HepG2 (cell line): Measurements from ENCODE around the gene EEF1AKMT3. TPM values are rescaled to one million over a fixed set of nuclear protein-coding genes. Genes with fewer than 3 reads are reported as not detected.

Experiments
- MAF1 ChIP-seq: sonication (generic); formaldehyde crosslinking; IDR thresholded peaks from 2 replicates; pipeline ENCODE4 v1.5.0; 2020; ENCODE audit warnings: missing genetic modification reagents, borderline replicate concordance
- PAX8 ChIP-seq: sonication (generic); formaldehyde crosslinking; IDR thresholded peaks from 2 replicates; pipeline ENCODE4 v1.8.0; 2022; ENCODE audit warnings: mild to moderate bottlenecking, missing genetic modification reagents, borderline replicate concordance
- PAXIP1 ChIP-seq: sonication (generic); formaldehyde crosslinking; conservative IDR thresholded peaks from 2 replicates; pipeline ENCODE4 v1.4.0; 2020; ENCODE audit warnings: mild to moderate bottlenecking, missing genetic modification reagents, moderate library complexity
- POGK ChIP-seq: sonication (generic); formaldehyde crosslinking; conservative IDR thresholded peaks from 2 replicates; pipeline ENCODE4 v1.8.0; 2022; ENCODE audit warnings: mild to moderate bottlenecking, moderate library complexity, missing genetic modification reagents
- REL ChIP-seq: sonication (generic); formaldehyde crosslinking; conservative IDR thresholded peaks from 2 replicates; pipeline ENCODE4 v1.8.0; 2022; ENCODE audit warnings: mild to moderate bottlenecking, missing genetic modification reagents, moderate library complexity
- SP4 ChIP-seq: sonication (generic); formaldehyde crosslinking; IDR thresholded peaks from 2 replicates; pipeline ENCODE4 v1.8.1; 2023; ENCODE audit warnings: mild to moderate bottlenecking, missing genetic modification reagents
- TAF15 ChIP-seq: fragments of 200-400 bp; formaldehyde crosslinking; IDR thresholded peaks from one replicate; pipeline ENCODE4 v1.6.1; 2018; ENCODE audit warnings: mild to moderate bottlenecking, low read depth, low read length; ENCODE audit not compliant: poor library complexity, severe bottlenecking
- WIZ ChIP-seq: sonication (generic); formaldehyde crosslinking; IDR thresholded peaks from 2 replicates; pipeline ENCODE4 v1.5.1; 2020; ENCODE audit warnings: mild to moderate bottlenecking, missing genetic modification reagents
- ZBTB3 ChIP-seq: sonication (generic); formaldehyde crosslinking; IDR thresholded peaks from 2 replicates; pipeline ENCODE4 v1.4.0; 2020; ENCODE audit warnings: low read depth, mild to moderate bottlenecking, moderate library complexity, missing genetic modification reagents, borderline replicate concordance
- ZKSCAN5 ChIP-seq: sonication (generic); formaldehyde crosslinking; IDR thresholded peaks from 2 replicates; pipeline ENCODE4 v1.5.1; 2020; ENCODE audit warnings: mild to moderate bottlenecking, missing genetic modification reagents
- ZNF230 ChIP-seq: sonication (generic); formaldehyde crosslinking; IDR thresholded peaks from 2 replicates; pipeline ENCODE4 v1.4.0; 2020; ENCODE audit warnings: mild to moderate bottlenecking, missing genetic modification reagents
- ZNF367 ChIP-seq: sonication (generic); formaldehyde crosslinking; IDR thresholded peaks from 2 replicates; pipeline ENCODE4 v1.4.0; 2020; ENCODE audit warnings: missing genetic modification reagents, borderline replicate concordance
- ZNF616 ChIP-seq: sonication (generic); formaldehyde crosslinking; IDR thresholded peaks from 2 replicates; pipeline ENCODE4 v1.5.0; 2020; ENCODE audit warnings: low read depth, mild to moderate bottlenecking, missing genetic modification reagents
- ZNF644 ChIP-seq: IDR thresholded peaks from 2 replicates; pipeline ENCODE4 v1.6.1; 2016; ENCODE audit warnings: low read depth
- ZNF768 ChIP-seq: sonication (generic); formaldehyde crosslinking; IDR thresholded peaks from 2 replicates; pipeline ENCODE4 v1.4.0; 2020; ENCODE audit warnings: missing genetic modification reagents
- ZNF891 ChIP-seq: sonication (generic); formaldehyde crosslinking; IDR thresholded peaks from 2 replicates; pipeline ENCODE4 v1.5.0; 2020; ENCODE audit warnings: mild to moderate bottlenecking, missing genetic modification reagents
- polyA plus RNA-seq, 8 experiments: library from polyadenylated mRNA; depleted of rRNA in 3 of 8; stranded (reverse) in 7 of 8; unstranded in 1 of 8; fragments of >200 nt; fragmentation: Illumina TruSeq in 4 of 8; extraction: Trizol in 4 of 8; gene quantifications; 2 replicates each; pipeline versions ENCODE4 v1.2.1 to v1.2.3, GENCODE V29; 2011 to 2016; ENCODE audit warnings: low read depth in 4 of 8, missing spikeins in 1 of 8, mixed read lengths in 1 of 8; ENCODE audit not compliant: insufficient read depth in 1 of 8
- total RNA-seq, 5 experiments: library from RNA; depleted of rRNA; stranded (reverse); fragments of >200 nt; fragmentation: Illumina TruSeq; extraction: Trizol; gene quantifications; 2 replicates each; pipeline ENCODE4 v1.2.3, GENCODE V29; 2016; ENCODE audit warnings: low read depth in 1 of 5
- TF ChIP-seq, protein P1 (sequence below): sonication (generic); formaldehyde crosslinking; IDR thresholded peaks from 2 replicates; pipeline ENCODE4 v1.4.0; 2020; ENCODE audit warnings: missing genetic modification reagents, borderline replicate concordance
- TF ChIP-seq, protein P2 (sequence below): IDR thresholded peaks from 2 replicates; pipeline ENCODE4 v1.6.1; 2018; ENCODE audit warnings: missing genetic modification reagents, mild to moderate bottlenecking, missing compliant biosample characterization

EEF1AKMT3 gene
- total and polyA plus RNA-seq, 2 of the 13 experiments (the other 11 are each of a cell fraction or from before 2014, with no cell fraction given) = 4.7 to 11.4 TPM

DNA sequence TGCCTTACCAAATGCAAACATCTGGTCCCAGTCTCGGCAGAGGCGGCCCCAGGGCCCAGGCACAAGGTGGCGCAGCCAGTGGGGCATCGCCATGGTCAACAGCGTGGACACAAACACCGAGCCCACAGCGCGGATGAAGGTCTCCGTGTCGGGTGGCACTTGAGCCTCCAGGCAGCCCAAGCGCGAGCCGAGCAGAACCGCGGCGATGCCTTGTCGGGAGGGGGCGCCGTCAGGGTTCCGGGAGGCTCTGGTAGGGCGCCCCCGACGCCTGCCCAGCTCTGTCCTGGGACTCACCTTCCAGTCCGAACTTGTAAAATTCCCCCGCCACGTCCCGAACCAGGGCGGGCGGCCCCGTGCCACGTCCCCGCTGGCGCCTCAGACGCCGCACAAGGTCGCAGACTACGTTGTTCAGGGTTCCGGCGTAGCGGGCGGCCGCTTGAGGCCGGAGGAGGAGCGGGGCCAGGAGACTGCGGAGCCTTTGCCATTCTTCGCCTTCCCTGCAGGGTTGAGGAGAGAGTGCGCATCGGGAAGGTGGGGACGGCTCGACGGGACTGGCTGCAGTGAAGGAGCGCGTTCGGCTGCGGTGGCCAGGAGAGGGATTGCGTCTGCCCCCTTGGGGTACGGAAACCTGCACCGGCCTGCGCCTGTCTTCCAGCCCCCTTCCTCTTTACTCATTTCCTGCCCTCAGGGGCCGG, 7.3 kb upstream of the EEF1AKMT3 start (continued):
- TF ChIP-seq POGK (peak; percentile 65), ZNF616 (CRISPR knock-in tag) (no peak), PAXIP1 (peak; percentile 13; the same call in 1 of the 2 replicates), WIZ (CRISPR knock-in tag) (no peak), ZNF644 (CRISPR knock-in tag) (no peak), ZNF891 (peak; percentile 78), ZNF768 (CRISPR knock-in tag) (peak; percentile 48; the same call in 1 of the 2 replicates), REL (CRISPR knock-in tag) (peak; percentile 47; the same call in 1 of the 2 replicates), ZKSCAN5 (CRISPR knock-in tag) (no peak), ZNF230 (CRISPR knock-in tag) (peak; percentile 58; the same call in 1 of the 2 replicates), PAX8 (no peak), ZNF367 (CRISPR knock-in tag) (no peak), SP4 (CRISPR knock-in tag) (no peak), MAF1 (CRISPR knock-in tag) (no peak), ZBTB3 (CRISPR knock-in tag) (no peak), TAF15 (peak; percentile 53)
- TF ChIP-seq, protein P1, sequence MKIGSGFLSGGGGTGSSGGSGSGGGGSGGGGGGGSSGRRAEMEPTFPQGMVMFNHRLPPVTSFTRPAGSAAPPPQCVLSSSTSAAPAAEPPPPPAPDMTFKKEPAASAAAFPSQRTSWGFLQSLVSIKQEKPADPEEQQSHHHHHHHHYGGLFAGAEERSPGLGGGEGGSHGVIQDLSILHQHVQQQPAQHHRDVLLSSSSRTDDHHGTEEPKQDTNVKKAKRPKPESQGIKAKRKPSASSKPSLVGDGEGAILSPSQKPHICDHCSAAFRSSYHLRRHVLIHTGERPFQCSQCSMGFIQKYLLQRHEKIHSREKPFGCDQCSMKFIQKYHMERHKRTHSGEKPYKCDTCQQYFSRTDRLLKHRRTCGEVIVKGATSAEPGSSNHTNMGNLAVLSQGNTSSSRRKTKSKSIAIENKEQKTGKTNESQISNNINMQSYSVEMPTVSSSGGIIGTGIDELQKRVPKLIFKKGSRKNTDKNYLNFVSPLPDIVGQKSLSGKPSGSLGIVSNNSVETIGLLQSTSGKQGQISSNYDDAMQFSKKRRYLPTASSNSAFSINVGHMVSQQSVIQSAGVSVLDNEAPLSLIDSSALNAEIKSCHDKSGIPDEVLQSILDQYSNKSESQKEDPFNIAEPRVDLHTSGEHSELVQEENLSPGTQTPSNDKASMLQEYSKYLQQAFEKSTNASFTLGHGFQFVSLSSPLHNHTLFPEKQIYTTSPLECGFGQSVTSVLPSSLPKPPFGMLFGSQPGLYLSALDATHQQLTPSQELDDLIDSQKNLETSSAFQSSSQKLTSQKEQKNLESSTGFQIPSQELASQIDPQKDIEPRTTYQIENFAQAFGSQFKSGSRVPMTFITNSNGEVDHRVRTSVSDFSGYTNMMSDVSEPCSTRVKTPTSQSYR = no peak
- TF ChIP-seq, protein P2, sequence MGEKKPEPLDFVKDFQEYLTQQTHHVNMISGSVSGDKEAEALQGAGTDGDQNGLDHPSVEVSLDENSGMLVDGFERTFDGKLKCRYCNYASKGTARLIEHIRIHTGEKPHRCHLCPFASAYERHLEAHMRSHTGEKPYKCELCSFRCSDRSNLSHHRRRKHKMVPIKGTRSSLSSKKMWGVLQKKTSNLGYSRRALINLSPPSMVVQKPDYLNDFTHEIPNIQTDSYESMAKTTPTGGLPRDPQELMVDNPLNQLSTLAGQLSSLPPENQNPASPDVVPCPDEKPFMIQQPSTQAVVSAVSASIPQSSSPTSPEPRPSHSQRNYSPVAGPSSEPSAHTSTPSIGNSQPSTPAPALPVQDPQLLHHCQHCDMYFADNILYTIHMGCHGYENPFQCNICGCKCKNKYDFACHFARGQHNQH = 0 out of 2 replicates have a peak, but pooled peaks have one; percentile 37
